Neutrophil (primary cell): ENCODE measurements around the gene GOLGA3.

Experiments used
- H3K27ac ChIP-seq: fragments of 200-600 bp; sonication (generic); 2 replicates; pipeline ENCODE4 v1.5.1; 2016; ENCODE audit warnings: mild to moderate bottlenecking, moderate library complexity
- H3K27me3 ChIP-seq: fragments of 200-600 bp; sonication (generic); 2 replicates; pipeline ENCODE4 v1.6.0; 2016; ENCODE audit warnings: mild to moderate bottlenecking
- H3K36me3 ChIP-seq: fragments of 200-600 bp; sonication (generic); 2 replicates; pipeline ENCODE4 v1.5.1; 2017
- H3K4me1 ChIP-seq, 2 experiments: fragments of 200-600 bp in 1 of 2; sonication (generic) in 1 of 2; 1 replicate in 1 of 2; 2 replicates in 1 of 2; pipeline versions ENCODE4 v1.5.1 to v1.6.1; 2013 to 2016; ENCODE audit warnings: low read depth in 1 of 2, low read length in 1 of 2, mild to moderate bottlenecking in 1 of 2, moderate library complexity in 1 of 2; ENCODE audit not compliant: control insufficient read depth in 1 of 2, insufficient read depth in 1 of 2
- H3K4me3 ChIP-seq, 2 experiments: fragments of 200-600 bp in 1 of 2; sonication (generic) in 1 of 2; 1 replicate in 1 of 2; 2 replicates in 1 of 2; pipeline ENCODE4 v1.5.1; 2013 to 2016; ENCODE audit warnings: low read depth in 1 of 2, low read length in 1 of 2, mild to moderate bottlenecking in 1 of 2, moderate library complexity in 1 of 2
- H3K9me3 ChIP-seq: fragments of 200-600 bp; sonication (generic); 2 replicates; pipeline ENCODE4 v1.5.1; 2016
- CTCF ChIP-seq: fragments of 200-600 bp; sonication (generic); IDR thresholded peaks from 2 replicates; pipeline ENCODE4 v1.5.1; 2016; ENCODE audit warnings: antibody characterized with exemption

Gene GOLGA3

GRCh38 chr12:132729541-132730320, 98.9 kb downstream of the GOLGA3 start:
- H3K4me3 ChIP-seq = no peak overlapping the region
- H3K4me1 ChIP-seq = no peaks in the 10 kb centered on the region
- TF ChIP-seq CTCF = no peak
- H3K9me3 ChIP-seq = no peaks in the 10 kb centered on the region
- peaks cover 96% of the 10 kb centered on the region for H3K36me3 ChIP-seq
- H3K27me3 ChIP-seq = no peaks in the 10 kb centered on the region
- H3K27ac ChIP-seq = no peak overlapping the region

- H3K4me1 ChIP-seq = no peaks in the 10 kb centered on the region
- H3K4me3 ChIP-seq = no peak overlapping the region
- H3K27me3 ChIP-seq = no peaks in the 10 kb centered on the region
- no peak overlapping the region for H3K27ac ChIP-seq
- peaks cover 96% of the 10 kb centered on the region for H3K36me3 ChIP-seq
- no peaks in the 10 kb centered on the region for H3K9me3 ChIP-seq
- no peak for TF ChIP-seq CTCF
These were observed 100.2 kb downstream of the GOLGA3 start for GRCh38 chr12:132728502-132728901.

GRCh38 chr12:132727091-132727794, 101.4 kb downstream of the GOLGA3 start:
- H3K36me3 ChIP-seq = peaks cover 96% of the 10 kb centered on the region
- no peaks in the 10 kb centered on the region for H3K27me3 ChIP-seq
- H3K9me3 ChIP-seq = no peaks in the 10 kb centered on the region
- no peaks in the 10 kb centered on the region for H3K4me1 ChIP-seq
- no peak for TF ChIP-seq CTCF
- no peak overlapping the region for H3K4me3 ChIP-seq
- no peak overlapping the region for H3K27ac ChIP-seq

- Histone ChIP-seq H3K27me3 (no peaks in the 10 kb centered on the region), H3K27ac (no peak overlapping the region), H3K9me3 (no peaks in the 10 kb centered on the region), H3K4me3 (no peak overlapping the region), H3K36me3 (peaks cover 90% of the 10 kb centered on the region), H3K4me1 (no peaks in the 10 kb centered on the region)
- TF ChIP-seq CTCF = no peak
These were observed 102.3 kb downstream of the GOLGA3 start for GRCh38 chr12:132726386-132726785.

GRCh38 chr12:132724506-132725241, 104.0 kb downstream of the GOLGA3 start:
- Histone ChIP-seq H3K4me3 (no peak overlapping the region), H3K4me1 (no peaks in the 10 kb centered on the region), H3K9me3 (no peaks in the 10 kb centered on the region), H3K27ac (no peak overlapping the region), H3K36me3 (peaks cover 87% of the 10 kb centered on the region), H3K27me3 (no peaks in the 10 kb centered on the region)
- no peak for TF ChIP-seq CTCF
